Measurements from ENCODE around the gene LRRN4CL.
"Not testable (repeated sequence)": the region's sequence is repeated elsewhere in the genome, so short reads cannot be mapped to it uniquely, and the experiment has no call there.

Gene LRRN4CL

DNA sequence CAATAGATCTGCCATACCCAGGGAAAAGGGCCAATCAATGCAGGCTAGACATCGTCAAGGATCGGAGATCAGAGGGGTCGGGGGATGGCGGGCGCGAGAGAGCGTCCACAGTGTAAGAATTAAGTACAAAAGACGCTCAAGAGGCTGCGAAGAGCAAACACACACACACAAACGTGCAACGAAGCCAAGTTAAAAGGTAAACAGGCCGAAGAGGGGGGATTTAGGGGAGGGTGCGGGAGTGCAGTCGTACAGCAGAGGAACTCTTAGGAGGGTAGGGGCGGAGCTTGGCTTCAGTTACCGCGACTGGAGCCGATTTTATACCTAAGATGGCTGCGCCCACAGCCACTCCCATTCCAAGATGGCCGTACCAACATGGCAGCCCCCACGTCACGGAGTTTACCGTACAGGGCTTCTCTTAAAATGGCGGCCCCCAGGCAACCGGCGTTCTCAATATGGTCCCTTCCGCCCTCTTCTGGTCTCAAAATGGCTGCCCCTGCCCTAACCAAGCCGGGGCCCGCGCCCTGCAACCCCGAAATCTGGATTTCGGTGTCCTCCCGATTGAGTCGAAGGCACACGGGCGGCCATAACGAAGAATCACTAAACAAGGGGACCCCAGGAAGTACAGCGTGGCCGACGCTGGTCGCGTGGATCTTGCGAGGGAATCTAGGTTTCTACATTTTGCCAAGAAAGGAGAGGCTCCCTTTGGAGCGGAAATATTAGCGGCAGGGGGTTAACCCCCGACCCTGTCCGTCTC is 20.1 kb upstream of the LRRN4CL start:
- DNase-seq: no peak

DNA sequence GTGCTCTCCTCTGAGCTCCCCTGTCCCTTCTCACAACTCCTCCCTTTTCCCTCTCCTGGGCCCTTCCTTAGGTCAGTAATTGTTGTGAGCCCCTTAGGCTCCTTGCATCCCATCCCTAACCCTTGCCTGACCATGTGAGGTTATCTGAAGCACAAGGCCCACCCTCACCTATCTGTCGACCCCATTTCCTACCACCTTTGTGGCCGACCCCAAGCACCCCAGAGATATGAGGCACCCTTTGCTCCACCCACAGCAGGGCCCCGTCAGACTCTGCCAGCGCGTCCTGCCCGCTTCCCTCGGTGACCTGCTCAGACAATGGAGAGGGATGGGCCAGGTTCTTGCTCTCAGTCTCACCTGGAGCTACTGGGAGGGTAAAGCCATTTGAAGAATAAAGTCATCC is 19.5 kb upstream of the LRRN4CL start:
- no peak for DNase-seq

DNA sequence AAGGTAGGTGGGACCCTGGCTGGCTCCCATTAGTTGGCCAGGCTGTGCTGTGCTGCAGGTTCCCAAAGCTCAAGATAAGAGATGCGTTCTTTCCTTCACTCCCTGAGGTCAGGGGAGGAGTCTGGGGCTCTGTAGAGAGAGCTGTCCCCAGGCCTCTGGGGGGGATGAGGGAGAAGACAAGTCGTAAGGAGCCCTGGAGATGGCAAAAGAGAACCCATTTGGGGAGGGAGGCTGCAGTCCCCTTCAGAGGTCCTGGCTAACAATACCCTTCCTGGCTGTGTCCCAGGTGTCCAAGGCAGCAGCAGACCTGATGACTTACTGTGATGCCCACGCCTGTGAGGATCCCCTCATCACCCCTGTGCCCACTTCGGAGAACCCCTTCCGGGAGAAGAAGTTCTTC is 19.1 kb upstream of the LRRN4CL start:
- no peak for DNase-seq

DNA sequence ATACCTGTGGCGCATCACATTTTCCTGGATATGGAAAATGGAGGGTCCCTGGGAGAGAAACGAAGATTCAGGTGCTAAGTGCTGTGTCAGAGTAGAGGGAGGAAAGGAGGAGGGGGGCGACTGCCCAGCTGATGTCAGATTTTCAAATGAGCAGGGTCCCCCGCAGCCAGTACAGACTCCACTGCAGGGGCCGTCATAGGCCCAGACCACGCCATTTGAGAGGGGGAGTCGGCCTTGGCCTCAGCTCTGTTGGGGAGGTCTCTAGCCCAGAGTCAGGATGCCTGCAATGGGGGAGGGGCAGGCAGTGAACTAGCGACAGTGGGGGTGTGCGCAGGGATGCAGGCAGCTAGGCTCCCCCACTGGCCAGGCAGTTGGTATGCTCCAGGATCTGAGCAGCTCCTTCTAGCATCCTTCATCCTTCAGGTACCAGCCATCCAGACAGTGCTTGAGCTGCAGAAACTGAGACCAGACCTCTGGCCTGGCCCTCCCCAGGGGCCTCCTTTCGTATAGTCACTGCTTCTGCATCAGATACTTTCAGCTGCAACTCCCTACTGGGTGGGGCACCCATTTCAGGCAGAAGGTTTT is 18.0 kb upstream of the LRRN4CL start, which contains the start of the genes BSCL2 and GNG3:
Gene BSCL2, minus strand, starts transcription at position 148 of the 585 bp plus-strand sequence. CDS start 229 bp downstream, outside the sequence.
Gene GNG3, plus strand, starts transcription at position 400 of the 585 bp plus-strand sequence. CDS start 620 bp downstream, outside the sequence.
- DNase-seq: no peak

DNA sequence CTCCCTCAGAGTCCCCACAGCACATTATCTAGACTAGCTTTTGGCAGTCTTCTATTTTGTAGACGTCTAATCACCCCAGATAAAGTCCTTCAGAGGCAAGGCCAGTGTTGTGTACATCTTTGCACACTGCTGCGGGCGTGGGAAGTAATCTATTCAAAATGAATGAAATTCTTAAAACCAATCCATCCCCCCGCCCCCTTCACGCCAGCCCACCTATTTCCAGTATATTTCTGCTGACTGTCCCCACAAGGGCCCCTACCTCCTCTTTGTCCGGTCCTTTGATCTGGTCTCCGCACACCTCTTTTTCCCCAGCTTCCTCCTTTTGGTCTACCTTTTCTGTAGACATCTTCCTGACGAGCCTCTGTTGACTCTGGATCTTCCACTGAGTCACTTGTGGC is 17.5 kb upstream of the LRRN4CL start:
- no peak for DNase-seq

DNA sequence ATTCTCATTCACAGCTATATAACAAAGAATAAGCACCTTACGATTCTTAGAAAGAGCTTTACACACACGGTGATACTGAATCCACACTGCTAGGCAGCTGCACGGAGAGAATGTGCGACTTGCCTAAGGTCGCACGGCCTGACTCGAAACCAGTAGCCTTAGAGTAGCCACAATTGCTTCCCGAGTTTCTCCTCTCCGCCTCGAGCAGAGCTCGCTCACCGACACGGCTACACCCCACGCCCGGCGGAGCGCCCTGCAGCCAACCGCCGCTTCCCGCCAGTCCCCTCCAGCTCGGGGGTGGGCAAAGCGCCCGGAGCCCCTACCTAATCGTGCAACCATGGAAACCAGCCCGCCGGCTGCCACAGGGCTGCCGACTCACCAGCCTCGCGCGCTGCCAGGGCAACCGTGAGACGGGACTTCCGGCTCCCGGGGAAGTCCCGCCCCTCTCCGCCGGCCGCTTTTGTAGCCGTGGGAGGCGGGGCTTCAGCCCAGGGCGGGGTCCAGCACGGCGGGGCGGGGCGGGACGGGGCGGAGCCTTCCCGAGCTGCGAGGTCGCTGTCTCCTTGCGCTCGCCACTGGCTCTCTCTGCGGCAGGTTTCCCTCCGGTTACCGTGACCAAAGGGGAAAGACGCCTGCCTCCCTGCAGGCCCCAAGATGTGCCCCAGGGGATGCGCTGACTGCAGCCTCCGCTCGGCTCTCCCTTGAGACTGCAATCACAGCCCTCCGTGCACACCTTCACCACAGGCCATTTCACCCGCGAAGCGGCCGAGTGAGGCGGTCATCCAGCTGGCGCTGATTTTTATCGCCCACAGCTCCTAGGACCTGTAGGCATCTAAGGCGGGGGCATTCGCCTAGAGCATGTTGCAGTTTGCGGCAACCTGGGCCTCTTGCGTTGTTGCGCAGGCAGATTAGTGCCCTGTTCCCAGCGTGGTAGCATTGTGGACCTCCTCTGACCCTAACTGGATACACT is 16.8 kb upstream of the LRRN4CL start:
- DNase-seq: peak; percentile 84 to 85

DNA sequence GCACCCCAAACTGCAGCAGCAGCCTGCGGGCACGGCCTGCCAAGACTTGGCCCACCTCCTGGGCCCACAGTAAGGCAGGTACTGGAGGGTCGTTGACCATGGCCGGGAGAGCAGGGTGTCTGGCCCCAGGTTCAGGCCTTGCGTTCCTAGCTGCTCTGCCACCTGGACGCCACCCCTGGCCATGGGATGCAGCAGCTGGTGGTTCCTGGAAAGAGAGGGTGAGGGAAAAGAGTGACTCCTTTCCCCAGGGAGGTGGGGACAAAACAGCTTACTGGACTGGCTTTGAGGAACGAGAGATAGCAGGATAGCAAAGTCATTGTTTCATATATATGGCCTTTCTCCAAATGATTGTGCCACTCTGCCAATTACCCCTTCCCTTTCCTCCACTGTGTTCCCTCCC is 16.1 kb upstream of the LRRN4CL start:
- DNase-seq: no peak

DNA sequence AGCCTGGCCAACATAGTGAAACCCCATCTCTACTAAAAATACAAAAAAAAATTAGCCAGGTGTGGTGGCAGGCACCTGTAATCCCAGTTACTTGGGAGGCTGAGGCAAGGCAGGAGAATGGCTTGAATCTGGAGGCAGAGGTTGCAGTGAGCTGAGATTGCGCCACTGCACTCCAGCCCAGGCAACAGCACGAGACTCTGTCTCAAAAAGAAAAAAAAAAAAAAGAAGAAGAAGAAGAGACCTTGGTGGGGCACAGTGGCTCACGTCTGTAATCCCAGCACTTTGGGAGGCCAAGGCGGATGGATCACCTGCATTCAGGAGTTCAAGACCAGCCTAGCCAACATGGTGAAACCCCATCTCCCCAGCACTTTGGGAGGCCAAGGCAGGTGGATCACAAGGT is 14.6 kb upstream of the LRRN4CL start:
- not testable (repeated sequence) for DNase-seq

DNA sequence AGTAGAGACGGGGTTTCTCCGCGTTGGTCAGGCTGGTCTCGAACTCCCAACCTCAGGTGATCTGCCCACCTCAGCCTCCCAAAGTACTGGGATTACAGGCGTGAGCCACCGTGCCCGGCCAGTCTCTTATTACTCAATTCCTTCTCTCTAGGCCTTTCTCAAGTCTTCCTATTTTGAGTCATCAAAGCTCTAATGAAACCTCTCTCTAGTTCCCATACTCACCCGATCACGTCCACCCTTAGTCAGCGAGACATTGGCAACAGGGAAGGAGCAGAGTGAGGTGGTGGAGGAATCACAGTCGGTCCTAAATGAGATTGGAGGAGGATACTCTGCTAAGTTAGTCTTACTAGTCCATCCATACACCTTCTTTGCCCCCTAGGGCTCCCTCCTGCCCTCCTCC is 12.9 kb upstream of the LRRN4CL start:
- no peak for DNase-seq

DNA sequence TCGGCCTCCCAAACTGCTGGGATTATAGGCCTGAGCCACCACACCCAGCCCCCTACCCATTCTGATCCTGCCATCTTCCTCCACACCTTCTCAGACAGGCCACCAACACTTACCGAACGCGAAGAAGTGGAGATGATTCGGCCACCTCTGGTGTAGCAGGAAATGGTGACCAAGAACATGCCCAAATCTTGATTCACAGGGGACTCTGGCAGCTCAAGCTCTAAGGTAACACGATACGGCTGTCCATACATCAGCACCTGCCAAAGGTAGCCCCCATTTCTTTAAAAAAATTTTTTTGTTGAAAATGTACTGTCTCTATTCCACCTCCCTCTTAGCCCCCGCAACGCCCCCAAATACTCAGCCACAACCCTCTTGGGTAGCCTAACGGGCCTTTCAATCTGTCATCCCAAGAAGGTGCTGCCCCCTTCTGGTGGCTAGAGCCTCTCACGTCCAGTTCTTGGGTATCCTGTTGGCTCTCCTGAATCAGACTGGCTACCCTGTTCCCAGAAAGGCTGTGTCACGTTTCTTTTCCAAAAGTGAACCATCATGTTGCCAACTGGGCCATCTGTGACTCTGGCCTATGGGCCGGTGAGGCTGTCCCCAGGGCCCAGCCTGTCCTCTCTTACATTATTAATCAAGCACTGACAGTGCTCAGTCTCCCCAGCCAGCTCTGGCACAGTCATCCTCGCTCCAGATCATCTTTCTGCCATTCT is 5.3 kb upstream of the LRRN4CL start:
- DNase-seq: peak; percentile 72 to 76

DNA sequence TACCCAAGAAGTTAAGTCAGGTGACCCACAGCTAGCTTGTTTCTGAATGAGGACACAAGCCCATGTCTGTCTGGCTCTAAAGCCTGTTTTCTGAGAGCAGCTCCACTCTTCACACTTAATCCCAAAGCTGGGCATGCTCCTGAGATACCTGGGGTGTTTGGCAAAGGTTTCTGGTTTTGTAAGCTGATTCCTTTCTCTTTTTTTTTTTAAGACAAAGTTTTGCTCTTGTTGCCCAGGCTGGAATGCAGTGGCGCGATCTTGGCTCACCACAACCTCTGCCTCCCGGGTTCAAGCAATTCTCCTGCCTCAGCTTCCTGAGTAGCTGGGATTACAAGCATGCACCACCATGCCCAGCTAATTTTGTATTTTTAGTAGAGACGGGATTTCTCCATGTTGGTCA is 4.3 kb upstream of the LRRN4CL start:
- not testable (repeated sequence) for DNase-seq

DNA sequence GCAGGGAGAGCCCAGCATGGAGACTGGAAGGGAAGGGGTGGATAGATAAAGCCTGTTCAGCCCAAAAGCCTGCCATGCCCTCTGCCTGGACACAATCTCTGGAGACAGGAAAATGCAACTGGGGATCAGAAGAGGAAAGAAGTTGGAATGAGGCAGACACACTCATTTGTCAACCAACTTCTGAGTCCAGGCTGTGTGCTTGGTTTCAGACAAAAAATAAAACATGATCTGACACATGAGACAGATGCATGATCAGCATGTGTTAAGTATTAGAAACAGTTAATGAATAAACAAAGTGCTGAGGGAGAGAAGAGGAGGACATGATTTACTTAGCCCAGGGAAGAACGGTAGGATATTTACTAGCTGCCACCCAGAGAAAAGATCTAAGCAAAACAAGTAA is 839 bp downstream of the LRRN4CL start:
- no peak for DNase-seq

DNA sequence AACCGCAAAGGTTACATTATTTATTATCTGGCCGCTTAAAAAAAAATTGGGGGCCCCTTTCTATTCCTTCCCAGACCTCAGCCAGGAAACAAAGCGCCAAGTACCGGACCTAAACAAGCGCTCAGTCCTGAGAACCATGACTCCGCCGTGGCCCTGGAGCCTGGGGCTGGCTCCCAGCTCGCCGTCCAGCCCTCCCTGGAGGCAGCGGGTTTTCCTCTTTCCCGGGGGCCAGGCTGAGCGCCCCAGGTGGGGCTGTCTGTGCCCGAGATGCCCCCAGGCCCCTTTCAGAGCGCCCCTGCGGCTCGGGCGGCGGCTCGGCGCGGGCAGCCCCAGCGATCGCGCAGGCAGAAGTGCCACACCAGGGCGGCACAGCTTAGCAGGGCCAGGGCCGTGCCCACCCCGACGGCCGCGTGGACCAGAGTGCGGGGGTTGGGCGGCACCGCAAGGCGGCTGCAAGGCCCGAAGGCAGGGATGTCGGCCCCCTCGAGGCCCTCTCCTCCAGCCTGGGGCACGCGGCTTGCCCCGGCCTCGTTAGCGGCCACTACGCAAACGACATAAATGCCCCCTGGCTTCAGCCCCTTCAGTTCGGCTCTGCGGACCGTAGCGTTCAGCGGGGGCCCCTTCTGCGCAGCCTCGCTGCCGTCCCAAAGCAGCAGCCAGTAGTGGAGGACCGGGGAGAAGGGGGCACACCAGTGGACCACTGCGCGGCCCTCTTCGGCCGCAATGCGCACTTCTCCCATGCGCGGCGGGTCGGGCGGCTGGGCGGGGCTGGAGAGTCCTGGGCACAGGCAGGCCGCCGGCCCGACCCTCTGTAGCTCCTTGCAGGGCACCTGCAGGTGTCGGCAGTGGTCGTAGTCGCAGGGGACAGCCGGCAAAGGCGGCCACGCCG is 1.6 kb downstream of the LRRN4CL start:
- no peak for DNase-seq

DNA sequence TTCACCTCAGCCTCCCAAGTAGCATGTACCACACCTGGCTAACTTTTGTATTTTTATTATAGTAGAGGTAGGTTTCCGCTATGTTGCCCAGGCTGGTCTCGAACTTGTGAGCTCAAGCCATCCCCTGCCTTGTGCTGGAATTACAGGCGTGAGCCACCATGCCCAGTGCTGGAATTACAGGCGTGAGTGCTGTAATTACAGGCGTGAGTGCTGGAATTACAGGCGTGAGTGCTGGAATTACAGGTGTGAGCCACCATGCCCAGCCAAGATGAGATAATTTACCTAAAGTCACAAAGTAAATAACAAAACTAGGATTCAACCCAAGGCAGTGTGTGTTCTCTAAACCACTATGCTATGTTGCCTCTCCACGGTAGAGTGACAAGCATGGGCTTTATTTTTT is 6.8 kb downstream of the LRRN4CL start:
- no peak for DNase-seq

DNA sequence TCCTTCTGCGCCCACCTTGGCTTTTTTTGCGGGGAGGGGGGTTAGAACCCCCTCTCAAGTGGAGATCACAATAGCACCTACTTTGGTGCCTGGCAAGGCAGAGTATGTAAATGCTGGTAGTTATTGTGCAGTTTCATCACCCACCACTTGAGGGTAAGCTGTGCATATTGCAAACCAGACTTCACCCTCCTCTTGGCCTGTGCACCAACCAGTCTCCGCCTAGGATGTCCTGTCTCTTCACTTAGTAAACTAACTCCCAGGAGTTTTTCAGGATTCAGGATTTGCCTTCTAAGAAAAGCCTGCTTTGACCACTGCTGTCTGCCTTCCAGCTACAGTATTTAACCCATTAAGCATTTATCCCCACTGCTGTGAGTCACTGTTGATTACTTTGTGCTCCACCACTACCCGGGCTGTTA is 8.5 kb downstream of the LRRN4CL start:
- peak; percentile 83 to 91 for DNase-seq

DNA sequence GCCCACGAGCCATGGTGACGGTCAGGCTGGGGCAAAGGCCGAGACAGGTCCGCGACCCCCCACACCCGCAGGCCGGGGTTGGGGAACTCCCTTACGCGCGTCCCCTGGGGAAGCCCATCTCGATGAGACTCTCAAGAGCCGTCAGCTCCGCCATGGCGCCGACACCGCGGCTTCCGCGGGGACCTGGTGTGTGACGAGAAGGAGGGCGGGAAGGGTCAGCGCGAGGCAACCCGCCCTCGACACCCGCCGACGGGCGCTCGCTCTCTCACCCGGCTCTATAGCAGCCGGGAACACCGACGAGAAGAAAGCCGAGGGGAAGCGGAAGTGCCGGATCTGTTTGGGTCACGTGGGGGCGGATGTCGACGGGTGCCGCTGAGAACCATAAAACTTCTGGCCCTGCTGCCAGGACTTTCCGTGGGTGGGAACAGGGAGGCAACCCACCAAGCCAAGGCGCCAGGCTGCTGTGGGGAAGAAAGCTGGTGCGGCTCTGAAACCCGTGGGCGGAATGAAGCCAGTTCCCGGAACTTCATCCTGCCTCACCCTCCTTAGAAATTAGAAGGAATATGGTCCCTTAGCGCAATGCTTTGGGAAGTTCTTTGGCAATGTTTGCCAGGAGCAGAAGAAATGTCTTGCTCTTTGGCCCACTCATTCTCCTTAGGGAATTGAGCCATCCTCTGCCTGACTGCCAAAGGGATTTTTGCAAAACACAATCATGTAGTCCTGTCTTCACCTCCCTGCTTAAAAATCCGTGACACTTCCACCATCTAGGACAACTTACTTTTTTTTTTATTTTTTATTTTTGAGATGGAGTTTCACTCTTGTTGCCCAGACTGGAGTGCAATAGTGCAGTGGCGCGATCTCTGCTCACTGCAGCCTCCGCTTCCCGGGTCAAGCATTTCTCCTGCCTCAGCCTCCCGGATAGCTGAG is 10.3 kb downstream of the LRRN4CL start, which contains the start of gene UBXN1:
Gene UBXN1, minus strand, starts transcription at position 304 of the 927 bp plus-strand sequence. Its CDS starts 150 bp downstream, at position 154.
- peak; percentile 89 to 93 for DNase-seq

DNA sequence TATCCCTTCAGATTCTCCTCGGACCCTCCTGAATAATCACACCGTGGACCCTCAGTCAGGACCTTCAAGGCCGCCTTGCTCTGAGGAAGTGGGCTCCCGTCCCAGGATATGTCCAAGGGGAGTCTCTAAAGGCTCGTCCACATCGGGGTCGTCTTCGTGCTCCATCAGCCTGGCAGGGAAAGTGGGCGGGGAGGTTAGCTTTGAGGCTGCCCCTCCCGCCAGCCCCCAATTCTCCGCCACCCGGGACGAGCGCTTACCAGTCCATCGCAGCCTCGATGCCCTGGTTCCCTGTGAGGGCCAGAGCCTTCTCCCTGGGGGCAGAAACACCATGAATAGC is 10.9 kb downstream of the LRRN4CL start:
- no peak for DNase-seq

DNA sequence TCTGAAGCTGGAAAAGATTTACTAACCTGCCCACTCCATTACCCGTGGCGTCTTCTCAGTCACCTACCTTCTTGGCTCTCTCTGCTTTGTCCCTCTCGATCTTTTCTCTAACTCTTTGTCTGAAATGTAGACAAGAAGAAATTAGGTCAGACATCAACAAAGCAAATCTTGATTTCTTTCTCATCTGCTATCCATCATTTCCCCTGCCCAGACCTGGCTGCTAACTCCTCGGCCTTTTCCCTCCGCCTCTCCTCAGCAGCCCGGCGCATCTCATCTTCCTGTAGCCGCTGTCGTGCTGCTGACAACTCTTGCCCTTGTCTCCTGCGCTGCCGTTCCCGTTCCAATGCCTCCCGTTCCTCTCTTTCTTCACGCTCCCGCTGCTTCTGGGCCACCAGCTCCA is 11.6 kb downstream of the LRRN4CL start:
- DNase-seq: no peak

DNA sequence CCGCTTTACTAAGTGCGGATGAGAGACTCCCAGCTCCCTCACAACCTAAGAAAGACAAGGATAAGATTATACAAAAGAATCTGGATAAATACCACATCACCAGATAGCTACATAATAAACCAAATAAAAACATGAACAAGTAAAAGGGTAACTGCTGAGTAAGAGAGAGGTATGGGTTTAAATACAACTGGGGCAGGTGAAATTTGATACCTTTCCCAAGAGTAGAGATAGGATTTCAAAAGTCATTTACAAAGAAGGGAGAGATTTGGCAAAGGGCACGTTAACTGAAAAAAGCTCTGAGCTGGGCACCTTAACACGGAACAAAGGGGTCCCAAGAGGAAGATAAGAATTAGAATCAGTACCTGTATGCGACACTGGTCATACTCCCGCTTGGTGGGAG is 12.2 kb downstream of the LRRN4CL start:
- DNase-seq: no peak

DNA sequence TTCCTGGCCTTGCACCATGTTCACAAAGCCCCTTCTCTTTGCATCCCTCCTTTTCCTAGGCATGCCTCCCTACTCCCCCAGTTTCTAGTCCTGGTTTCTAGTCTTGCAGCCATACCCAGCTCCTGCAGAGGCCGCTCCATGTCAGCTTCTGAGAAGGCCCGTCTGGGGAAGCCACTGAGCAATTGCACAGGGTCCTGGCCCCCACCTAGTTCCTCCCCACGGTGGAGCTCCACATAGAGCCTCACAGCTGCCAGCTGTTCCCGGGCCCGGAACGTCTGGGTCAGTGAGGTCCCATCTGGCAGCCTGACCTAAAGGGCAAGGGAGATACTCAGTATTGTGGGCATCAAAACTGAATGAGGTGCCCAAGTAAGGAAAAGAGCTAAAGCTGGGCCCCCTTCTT is 12.6 kb downstream of the LRRN4CL start:
- DNase-seq: peak; percentile 15 to 23

Data from Kasumi-1 (cell line).